ENCODE results near the gene PLCH1.

PLCH1 gene, protein sequence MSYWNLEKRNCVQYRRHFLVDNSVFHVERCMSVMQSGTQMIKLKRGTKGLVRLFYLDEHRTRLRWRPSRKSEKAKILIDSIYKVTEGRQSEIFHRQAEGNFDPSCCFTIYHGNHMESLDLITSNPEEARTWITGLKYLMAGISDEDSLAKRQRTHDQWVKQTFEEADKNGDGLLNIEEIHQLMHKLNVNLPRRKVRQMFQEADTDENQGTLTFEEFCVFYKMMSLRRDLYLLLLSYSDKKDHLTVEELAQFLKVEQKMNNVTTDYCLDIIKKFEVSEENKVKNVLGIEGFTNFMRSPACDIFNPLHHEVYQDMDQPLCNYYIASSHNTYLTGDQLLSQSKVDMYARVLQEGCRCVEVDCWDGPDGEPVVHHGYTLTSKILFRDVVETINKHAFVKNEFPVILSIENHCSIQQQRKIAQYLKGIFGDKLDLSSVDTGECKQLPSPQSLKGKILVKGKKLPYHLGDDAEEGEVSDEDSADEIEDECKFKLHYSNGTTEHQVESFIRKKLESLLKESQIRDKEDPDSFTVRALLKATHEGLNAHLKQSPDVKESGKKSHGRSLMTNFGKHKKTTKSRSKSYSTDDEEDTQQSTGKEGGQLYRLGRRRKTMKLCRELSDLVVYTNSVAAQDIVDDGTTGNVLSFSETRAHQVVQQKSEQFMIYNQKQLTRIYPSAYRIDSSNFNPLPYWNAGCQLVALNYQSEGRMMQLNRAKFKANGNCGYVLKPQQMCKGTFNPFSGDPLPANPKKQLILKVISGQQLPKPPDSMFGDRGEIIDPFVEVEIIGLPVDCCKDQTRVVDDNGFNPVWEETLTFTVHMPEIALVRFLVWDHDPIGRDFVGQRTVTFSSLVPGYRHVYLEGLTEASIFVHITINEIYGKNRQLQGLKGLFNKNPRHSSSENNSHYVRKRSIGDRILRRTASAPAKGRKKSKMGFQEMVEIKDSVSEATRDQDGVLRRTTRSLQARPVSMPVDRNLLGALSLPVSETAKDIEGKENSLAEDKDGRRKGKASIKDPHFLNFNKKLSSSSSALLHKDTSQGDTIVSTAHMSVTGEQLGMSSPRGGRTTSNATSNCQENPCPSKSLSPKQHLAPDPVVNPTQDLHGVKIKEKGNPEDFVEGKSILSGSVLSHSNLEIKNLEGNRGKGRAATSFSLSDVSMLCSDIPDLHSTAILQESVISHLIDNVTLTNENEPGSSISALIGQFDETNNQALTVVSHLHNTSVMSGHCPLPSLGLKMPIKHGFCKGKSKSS (N-terminal part only)

DNA sequence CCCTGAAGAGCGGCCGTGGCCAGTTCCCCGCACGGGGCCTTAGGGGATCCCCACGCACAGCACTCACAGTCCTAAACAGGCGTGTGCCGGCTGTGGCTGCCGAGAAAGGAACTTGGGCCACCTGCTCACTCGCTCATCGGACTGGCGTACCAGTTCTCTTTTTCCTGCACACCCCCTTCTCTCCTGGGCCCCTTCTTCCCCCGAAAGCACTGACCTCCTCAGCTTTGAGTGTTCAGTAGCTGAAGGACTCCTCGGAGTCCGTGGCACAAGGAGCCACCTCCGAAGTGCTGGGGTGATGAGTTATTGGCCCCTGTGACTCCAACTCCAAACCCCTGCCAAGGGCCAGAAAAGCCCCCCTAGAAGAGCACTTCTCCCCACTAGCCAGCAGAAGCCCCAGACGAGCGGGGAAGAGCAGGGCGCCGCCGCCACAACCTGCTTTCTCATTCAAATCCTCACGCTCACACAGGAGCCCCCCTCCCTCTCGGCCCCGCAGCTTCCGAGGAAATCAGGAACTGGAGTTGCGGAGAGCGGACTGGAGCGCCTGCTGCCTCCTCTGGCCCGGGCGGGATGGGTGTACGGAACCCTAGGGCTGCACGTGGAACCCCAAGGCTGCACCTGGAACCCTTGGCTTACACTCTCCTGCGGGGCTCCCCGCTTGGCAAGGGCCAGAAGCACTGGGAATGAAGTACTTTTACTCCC lies at the start of gene PLCH1:
PLCH1 (minus strand) TSS at position 446 of the 699 bp plus-strand sequence. CDS start 40,847 bp downstream, outside the sequence.
- peak; percentile 81 for DNase-seq (ENCODE audit: low spot score)

DNA sequence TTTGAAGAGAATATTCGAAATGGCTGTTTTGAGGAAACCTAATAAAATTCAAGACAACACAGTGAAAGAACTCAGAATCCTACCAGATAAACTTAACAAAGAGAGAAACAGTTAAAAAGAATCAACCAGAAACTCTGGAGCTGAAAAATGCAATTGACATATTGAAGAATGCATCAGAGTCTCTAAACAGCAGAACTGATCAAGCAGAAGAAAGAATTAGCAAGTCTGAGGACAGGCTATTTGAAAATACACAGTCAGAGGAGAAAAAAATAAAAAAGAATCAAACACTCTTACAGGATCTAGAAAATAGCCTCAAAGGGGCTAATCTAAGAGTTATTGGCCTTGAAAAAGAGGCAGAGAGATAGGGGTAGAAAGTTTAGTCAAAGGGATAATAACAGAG lies 47.7 kb upstream of the PLCH1 start:
- no peak for DNase-seq (ENCODE audit: low spot score)

DNA sequence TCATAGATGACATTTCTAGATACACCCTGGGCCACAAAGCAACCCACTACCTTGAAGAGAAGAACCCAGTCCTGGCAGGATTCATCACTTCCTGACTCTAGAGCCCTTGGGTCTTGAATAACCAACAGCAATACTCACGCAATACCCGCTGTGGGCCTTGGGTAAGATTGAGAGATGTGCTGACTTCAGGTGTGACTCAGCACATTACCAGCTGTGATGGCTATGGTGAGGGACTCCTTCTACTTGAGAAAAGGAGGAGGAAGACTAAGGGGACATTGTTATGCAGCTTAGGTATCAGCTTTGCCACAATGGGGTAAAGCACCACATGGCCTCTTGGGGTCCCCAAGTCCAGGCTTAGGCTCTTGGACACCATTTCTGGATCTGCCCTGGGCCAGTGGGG lies 46.3 kb upstream of the PLCH1 start:
- no peak for DNase-seq (ENCODE audit: low spot score)

DNA sequence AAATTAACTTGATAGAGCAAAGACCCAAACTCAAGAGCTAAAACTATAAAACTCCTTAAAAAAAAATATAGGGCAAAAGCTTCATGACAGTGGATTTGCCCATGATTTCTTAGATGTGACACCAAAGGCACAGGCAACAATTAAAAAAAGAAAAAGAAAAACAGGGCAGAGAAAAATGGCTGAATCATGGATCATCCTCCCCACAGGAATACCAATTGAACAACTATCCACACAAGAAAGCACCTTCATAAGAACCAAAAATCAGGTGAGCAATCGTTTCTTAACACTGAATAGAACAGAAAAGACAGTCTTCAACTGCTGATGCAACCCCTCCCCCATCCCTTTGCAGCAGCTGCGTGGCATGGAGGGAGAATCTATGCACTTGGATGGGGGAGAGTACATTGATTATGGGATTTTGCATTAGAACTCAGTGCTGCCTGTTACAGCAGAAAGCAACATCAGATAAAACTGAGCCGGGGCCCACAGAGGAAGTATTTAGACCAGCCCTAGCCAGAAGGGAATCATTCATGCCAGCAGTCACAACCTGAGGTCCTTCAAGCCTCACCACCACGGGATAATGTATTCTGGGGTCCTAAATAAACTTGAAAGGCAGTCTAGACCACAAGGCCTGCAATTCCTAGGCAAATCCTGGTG lies 45.5 kb upstream of the PLCH1 start:
- no peak for DNase-seq (ENCODE audit: low spot score)

DNA sequence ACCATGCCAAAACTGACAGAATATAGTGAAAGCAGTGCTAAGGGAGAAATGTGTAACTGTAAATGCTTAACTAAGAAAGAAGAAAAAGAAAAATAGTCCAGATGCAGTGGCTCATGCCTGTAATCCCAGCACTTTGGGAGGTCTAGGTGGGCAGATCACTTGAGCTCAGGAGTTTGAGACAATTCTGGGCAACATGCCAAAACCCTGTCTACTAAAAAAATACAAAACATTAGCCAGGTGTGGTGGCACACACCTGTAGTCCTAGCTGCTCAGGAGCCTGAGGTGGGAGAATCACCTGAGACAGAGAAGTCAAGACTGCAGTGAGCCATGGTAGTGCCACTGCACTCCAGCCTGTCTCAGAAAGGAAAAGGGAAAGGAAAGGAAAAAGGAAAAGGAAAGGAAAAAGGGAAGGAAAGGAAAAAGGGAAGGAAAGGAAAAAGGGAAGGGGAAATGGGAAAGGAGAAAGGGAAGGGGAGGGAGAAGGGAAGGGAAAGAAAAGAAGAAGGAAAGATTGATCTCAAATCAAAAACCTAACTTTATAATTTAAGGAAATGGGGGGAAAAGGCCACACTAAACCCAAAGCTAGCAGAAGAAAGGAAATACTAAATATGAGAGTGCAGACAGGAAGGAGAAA lies 40.9 kb upstream of the PLCH1 start:
- DNase-seq (ENCODE audit: low spot score): no peak

DNA sequence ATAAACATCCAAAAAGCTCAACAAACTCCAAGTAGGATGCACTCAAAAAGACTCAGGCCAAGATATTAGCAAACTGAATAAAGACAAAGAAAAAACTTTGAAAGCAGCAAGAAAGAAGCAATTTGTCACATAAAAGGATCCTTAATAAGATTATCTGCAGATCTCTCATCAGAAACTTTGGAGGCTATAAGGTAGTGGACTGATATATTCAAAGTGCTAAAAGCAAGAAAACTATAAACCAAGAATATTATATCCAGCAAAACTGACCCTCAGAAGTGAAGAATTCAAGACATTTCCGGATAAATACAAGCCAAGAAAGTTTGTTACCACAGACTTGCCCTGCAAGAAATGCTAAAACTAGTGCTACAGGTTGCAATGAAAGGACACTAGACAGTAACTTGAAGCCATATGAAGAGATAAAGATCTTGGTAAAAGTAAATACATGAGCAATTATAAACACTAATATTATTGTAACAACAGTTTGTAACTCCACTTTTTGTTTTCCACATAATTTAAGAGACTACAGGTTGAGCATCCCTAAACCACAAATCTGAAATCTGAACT lies 37.6 kb upstream of the PLCH1 start:
- DNase-seq (ENCODE audit: low spot score): no peak

DNA sequence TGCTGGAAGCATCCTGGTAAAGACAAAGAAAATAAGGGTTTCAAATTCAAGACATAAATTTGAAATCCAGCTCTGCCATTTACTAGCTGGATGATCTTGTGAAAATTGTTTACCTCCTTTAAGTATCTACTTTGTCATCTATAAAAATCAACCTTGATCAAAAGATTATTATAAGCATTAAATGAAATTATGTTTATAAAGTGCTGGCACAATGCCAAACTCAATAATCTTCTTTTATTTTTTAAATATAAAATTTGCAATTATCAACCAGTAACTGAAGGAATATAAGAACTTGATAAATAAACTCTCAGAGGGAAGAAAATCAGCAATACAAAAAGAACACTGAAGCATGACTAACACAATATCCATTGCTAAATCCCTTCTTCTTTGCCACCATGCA lies 35.4 kb upstream of the PLCH1 start:
- DNase-seq (ENCODE audit: low spot score): no peak

DNA sequence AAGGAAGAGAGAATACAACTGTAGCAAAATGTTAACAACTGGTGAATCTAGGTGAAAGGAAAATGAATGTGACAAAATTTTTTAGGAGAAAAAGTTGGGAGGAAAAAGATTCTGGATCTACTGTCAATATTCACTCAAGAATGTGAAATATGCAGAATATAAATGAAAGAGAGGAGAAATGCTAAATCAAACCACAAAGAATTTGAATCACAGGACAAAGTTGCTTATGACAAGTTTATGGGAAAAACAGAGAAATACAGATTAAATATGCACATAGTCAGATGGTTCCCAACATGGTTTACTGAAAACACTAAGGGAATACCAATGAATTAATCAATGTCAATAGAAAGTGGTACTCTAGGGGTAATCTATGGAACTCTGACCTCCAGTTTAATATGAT lies 33.6 kb upstream of the PLCH1 start:
- DNase-seq (ENCODE audit: low spot score): no peak

DNA sequence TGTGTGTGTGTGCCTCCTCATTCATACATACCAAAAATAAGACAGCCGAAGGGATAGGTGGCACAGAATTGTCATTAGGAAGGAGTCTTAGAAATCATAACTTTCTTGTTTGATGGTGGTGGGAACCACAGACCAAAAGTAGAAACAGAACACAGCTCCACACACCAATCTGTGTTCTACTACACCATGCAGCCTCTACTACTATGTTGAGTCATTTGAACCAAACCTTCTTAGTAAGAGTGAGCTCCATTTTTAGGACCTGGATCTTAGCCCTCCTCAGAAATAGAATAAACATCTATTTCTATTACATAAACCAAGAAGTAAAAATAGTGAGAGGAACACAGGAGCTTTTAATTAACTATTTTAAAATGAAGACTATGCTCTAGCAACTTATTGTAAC lies 27.9 kb upstream of the PLCH1 start:
- no peak for DNase-seq (ENCODE audit: low spot score)

DNA sequence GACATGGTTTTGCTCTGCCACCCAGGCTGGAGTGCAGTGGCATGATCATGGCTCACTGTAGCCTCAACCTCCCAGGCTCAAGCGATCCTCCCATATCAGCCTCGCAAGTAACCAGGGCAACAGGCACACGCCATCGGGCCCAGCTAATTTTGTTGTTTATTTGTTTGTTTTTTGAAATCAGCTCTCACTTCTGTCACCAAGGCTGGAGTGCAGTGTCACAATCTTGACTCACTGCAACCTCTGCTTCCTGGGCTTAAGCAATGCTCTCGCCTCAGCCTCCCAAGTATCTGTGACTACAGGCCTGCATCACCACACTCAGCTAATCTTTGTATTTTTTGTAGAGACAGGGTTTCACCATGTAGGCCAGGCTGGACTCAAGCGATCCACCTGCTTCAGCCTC lies 26.3 kb upstream of the PLCH1 start:
- no peak for DNase-seq (ENCODE audit: low spot score)

DNA sequence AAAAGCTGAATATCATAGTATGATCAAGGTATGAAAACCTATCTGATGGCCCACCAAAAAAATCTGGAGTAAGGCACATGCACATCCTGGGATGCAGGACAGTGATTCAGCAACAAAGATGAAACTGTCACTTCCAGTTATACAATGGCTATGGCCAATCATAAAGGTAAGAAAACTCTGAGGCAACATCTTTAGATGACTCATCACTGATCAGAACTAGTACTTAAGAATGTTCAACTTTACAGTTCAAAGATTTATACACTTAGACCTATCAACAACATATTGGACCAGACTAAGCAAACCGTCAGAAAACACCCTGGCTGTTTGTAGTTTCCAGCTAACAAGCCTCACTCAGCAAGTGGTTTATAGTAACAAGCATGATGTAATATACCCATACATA lies 21.3 kb upstream of the PLCH1 start:
- no peak for DNase-seq (ENCODE audit: low spot score)

DNA sequence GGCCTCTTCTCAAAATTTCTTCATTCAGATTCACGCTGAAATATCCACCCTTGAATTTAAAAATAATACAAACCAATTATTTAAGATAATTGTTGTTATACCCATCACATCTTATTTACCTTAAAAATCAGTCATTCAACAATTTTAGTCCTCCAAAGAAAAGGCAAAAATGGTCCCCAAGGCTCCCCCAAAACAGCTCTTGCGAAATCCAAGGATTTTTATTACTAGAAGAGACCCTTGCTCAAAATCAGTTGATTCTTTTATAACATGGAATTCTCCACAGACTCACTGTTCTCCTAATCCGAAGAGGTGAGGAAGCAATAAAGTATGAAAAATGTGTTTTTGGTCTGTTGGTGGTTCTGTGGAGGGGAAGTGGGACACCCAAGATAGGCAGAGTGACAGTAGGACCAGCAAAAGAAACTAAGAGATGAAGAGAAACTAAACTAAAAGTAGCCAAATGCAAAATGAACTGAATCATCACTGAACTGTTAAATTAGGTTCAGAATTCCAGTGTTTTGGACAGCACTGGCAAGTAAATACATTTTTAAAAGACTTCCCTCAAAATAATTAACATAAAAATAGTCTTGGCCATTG lies 19.1 kb upstream of the PLCH1 start:
- DNase-seq (ENCODE audit: low spot score): no peak

DNA sequence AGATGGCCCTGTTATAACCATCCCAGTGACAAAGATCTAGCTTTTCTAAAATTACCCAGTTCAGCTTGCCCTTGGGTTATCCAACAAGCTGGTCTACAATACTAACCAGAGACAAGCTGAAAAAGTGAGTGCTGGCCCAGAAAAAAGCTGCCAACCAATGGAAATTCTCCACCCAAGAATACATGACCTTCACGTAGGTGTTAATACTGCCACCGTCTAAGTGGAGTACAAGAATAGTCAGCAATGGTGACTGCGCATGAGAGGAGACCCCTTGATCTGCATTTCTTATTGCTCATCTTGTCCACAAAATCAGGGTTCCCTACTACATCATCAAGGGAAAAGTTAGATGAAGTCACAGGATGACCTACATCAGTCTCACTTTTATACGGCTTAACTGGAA lies 15.8 kb upstream of the PLCH1 start:
- no peak for DNase-seq (ENCODE audit: low spot score)

DNA sequence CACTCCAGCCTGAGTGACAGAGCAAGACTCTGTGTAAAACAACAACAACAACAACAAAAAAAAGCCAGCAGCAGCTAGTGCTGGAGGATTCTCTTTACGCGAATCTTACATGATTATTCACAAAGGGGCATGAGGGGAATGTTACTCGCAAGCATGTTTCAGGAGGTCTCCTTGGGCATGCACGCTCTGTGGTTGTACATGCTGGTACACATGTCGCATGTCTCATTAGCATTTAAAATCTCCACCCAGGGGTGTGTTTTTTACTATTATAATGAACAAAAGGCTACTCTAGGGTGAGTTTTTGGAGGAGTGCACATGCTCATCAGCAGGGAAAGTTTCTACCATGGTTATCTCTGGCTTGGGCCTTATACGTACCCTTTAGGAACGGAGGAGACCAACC lies 12.7 kb upstream of the PLCH1 start:
- DNase-seq (ENCODE audit: low spot score): no peak

DNA sequence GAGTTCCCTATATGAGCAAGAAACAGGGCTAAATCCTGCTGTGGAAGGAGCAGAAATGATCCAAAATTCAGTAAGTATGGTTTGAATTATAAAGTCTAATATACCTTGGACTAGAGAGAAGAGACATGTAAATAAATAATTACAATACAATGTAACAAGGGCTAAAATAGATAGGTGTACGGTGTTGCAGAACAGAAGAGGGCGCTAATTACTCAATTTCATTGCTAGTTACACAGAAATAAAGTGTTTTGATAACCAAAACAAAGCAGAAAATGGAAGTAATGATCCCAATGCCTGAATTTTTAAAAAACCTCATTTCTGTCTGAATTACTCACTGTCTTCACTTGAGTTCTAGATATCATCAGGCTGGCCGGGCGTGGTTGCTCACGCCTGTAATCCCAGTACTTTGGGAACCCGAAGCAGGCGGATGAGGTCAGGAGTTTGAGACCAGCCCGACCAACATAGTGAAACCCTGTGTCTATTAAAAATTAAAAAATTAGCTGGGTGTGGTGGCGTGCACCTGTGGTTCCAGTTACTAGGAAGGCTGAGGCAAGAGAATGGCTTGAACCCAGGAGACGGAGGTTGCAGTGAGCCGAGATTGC lies 8.3 kb upstream of the PLCH1 start:
- DNase-seq (ENCODE audit: low spot score): peak; percentile 28

DNA sequence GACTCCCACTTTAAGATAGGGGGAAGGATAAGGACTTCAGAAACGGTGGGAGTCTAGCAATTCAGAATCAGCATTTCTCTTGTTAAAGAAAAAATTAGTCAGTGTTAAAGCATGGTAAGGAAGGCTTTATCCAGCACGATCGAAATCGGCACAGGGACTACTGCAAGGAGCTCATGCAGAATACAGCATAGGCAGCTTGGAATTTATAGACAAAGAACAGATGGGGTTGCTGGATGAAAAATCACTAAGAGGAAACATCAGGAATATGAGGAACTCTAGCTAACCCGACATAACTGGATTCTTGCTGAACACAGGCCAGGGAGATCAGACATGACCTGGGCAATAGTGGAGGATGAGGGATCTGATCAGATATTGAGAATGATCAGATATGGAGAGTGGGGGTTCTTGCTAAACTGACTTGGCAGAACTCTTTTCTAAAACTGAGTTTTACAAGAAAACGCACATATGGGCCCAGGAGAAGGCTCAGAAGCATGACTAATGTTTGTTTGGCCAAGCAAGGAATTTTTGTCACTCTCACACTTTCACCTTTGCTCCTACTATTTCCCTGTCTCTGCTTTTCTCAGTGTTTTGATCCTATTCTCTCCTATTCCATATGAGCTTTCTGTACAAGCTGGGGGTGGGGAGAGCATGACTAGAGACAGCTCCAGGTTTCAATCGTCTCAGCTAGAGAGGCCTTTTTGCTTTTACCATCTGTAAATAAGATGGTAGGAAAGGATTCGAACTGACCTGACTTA lies 3.9 kb upstream of the PLCH1 start:
- DNase-seq (ENCODE audit: low spot score): no peak

DNA sequence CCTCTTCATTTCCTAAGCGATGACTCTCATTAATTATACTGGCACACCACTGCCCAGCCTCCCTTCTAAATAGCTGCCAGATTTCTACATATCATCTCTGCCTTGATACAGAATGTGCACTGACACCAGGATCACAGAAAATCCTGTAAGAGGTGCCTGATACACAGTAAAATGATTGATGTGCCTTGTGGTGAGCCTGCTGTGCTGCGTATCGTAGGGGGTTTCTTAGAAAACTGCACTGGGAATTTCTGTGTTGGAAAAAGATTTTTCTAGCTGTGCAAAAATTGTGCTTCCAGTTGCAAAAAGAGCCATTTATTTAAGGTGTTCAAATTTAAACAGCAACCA lies 3.0 kb upstream of the PLCH1 start:
- no peak for DNase-seq (ENCODE audit: low spot score)

DNA sequence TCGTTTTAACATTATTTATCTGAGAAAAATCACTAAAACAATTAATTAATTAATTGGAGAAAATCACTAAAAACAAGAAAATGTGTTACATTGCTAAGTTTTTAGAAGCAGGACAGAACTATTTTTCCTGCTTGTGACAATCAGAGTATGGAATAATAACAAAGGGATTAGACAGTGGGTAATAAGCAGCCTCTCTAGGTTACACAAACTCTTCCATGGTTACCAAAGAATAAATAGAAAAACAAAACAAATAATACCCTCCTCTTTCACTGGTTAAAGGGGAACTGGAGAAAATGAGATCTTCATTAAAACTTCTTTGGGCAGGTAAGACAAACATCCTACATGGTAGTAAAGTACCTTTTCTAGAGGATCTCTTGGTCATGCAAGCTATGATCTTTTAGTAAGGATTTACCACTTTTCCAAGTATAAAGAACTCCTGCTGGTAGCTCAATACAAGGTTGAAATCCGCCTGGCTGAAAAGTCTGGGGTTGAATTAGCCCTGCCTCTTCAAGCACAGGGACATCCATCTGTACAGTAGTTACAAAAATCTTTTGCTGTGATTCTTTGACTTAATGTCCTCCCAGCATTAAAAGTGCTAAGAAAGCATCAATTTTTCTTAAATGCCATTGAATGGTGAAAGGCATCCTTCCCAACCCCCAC lies 2.5 kb upstream of the PLCH1 start:
- DNase-seq (ENCODE audit: low spot score): no peak

DNA sequence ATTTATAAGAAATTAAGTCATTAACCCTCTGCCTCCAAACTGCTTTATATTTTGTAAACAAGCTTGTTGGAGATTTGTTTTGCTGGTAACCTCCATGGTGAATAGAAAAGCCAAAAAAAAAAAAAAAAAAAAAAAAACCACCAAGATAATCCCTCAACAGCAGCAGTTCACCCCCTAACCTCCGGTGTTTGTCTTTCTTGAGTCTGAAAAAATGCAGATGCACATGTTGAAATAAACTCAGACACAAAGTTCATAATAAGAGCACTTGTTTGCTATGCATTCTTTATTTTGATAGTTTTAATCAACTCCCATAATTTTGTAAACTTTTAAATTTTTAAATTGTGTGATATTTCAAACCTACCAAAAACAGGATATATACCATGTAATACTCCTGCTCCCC lies 1.8 kb upstream of the PLCH1 start:
- DNase-seq (ENCODE audit: low spot score): no peak

Measured in cerebellar cortex (tissue), 1 donor.